ENCODE measurements around the gene SELENBP1.

SELENBP1 gene

GRCh38 chr1:151327903-151328674 lies 44.4 kb downstream of the SELENBP1 start:
- no peaks in the 10 kb centered on the region for H3K9me3 ChIP-seq
- H3K4me3 ChIP-seq: peak overlapping the region; percentile 79
- no peaks in the 10 kb centered on the region for H3K27me3 ChIP-seq
- H3K4me2 ChIP-seq: peak overlapping the region; percentile 37
- H3K27ac ChIP-seq: no peak overlapping the region
- H4K20me1 ChIP-seq: no peaks in the 10 kb centered on the region
- peaks cover 29% of the 10 kb centered on the region for H3K36me3 ChIP-seq
- TF ChIP-seq Cebpa-rat (IDR thresholded peaks at IDR 0.05): no peak
- peaks cover 29% of the 10 kb centered on the region for H3K4me1 ChIP-seq
- no peak overlapping the region for H3K9ac ChIP-seq

DNA sequence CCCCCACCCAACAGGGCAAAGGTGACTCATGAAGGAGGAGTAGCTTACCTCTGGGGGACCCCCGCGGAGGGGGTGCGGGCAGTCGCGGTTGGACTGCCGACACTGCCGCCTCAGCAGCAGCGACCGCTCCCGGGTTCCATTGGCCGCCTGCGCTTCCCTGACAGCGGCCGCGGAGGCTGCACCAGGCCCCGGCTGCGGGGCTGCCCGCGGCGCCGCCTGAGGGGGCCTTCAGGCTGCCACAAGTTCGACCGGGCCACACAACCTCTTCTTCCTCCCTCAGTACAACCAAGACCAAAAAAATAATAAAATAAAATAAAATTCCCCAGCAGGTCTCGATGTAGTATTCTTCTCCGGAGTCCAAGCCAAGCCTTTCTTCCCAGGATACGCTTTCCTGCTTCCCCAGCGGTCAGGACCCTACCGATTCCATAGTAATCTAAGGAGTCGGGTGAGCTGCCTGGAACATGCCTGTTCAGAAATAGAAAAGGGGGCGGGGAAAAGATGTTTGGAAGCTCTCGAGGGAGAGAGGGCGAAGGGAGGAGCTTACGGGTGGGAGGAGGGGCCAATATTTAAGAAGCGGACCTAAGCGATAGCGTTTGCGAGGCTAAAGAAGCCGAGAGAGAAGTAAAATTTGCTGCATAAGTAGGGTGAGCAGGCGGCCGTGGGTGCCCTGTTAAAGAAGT lies 45.1 kb downstream of the SELENBP1 start, which contains the start of gene PI4KB:
PI4KB (minus strand) TSS at position 194 of the 680 bp plus-strand sequence. CDS start 10,935 bp downstream, outside the sequence.
- H3K27me3 ChIP-seq: no peaks in the 10 kb centered on the region
- H3K9ac ChIP-seq: peak within 1 kb of the TSS; percentile 97
- peaks cover 29% of the 10 kb centered on the region for H3K4me1 ChIP-seq
- no peak for TF ChIP-seq Cebpa-rat (IDR thresholded peaks at IDR 0.05)
- peak within 1 kb of the TSS; percentile 96 for H3K4me2 ChIP-seq
- peak within 1 kb of the TSS; percentile 98 for H3K27ac ChIP-seq
- H3K36me3 ChIP-seq: peaks cover 36% of the 10 kb centered on the region
- H3K9me3 ChIP-seq: no peaks in the 10 kb centered on the region
- no peaks in the 10 kb centered on the region for H4K20me1 ChIP-seq
- H3K4me3 ChIP-seq: peak within 1 kb of the TSS; percentile 79

DNA sequence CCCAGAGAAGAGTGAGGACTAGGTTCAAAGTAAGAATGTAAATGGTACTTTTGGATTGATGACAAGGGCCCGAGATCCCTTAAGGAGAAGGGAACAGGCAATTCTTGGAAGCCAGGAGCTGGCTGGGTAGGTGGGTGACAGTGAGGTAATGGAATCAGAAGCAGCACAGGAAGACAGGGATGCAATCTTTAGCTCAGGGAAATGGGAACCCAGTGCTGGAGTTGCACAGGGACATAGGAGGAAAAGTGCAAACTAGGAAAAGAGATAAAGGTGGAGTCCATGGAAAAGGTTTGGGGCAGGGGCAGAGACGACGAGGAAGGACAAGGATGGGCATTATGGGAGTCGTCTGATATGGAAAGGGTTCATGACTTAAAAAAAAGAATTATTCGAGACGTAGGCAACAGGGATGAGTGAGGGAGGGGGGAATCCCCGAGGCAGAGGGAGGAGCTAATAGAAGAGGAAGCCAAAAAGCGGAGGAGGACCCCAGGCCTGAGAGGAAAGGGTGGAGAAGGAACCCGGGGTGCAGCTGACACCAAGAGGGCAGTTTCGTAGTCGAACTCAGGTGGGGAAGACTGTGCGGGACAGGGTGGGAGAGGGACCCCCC lies 45.8 kb downstream of the SELENBP1 start:
- H3K27ac ChIP-seq: peak overlapping the region; percentile 98
- H3K36me3 ChIP-seq: peaks cover 41% of the 10 kb centered on the region
- H4K20me1 ChIP-seq: no peaks in the 10 kb centered on the region
- peak overlapping the region; percentile 79 for H3K4me3 ChIP-seq
- TF ChIP-seq Cebpa-rat (IDR thresholded peaks at IDR 0.05): no peak
- no peaks in the 10 kb centered on the region for H3K27me3 ChIP-seq
- peak overlapping the region; percentile 96 for H3K4me2 ChIP-seq
- H3K9ac ChIP-seq: peak overlapping the region; percentile 97
- peaks cover 32% of the 10 kb centered on the region for H3K4me1 ChIP-seq
- H3K9me3 ChIP-seq: no peaks in the 10 kb centered on the region

DNA sequence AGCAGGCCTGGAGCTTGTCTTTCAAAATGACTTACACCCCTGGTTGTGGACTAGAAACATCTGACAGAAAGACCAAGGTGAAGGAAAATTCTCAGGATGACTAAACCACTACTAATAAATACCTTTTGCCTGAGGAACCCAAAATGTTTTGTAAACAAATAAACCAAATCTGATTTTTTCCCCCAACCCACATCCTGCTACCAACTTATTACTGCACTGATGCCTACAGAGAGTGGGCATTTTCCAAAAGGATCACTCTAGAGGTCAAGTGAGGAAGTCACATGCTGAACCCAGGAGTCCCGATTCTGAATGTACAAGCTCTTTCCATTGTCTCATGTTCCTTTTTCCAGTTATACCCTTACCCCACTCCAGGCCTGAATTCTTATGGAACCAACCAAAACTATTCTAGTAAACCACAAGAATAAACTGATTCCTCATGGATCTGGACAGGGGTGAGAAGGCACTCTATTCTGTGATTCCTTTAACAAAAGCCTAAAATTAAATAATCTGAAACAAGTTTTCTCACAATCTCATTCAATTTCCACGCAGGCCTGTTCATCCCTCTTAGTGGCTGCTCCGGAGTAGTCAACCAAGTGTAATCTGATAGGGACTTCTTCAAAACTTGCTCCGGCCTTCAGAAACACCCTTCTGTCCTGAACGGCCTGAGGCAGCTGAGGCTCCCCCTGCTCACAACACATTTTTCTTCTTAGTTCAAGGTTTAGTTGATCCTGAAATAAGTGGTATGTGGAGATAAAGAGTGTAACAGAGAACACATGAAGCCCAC lies 46.7 kb downstream of the SELENBP1 start:
- Histone ChIP-seq H3K4me2 (peak overlapping the region; percentile 96), H3K4me1 (peaks cover 33% of the 10 kb centered on the region), H3K9me3 (no peaks in the 10 kb centered on the region), H3K27me3 (no peaks in the 10 kb centered on the region), H3K36me3 (peaks cover 47% of the 10 kb centered on the region), H3K9ac (peak overlapping the region; percentile 97), H3K27ac (peak overlapping the region; percentile 98), H4K20me1 (peaks cover under 1% of the 10 kb centered on the region; the same call in 1 of the 2 replicates), H3K4me3 (peak overlapping the region; percentile 79)
- TF ChIP-seq Cebpa-rat (IDR thresholded peaks at IDR 0.05): no peak

DNA sequence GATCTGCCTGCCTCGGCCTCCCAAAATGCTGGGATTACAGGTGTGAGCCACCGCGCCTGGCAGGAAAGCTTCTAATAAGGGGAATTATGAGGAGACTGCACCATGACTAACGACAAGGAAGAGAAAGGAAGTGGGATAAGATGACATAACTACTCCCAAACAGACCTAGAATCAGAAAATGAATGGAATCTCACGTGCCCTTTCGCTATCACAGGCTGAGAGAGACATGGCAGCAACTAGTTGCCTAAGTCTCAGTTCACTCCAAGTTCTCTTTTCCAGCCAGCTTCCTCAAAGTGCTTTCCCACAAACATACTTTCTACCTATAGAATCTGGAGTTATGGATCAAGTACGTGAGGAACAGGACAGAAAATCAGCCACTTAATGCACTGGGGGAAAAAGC lies 47.3 kb downstream of the SELENBP1 start:
- no peak for TF ChIP-seq Cebpa-rat (IDR thresholded peaks at IDR 0.05)
- Histone ChIP-seq H3K4me3 (no peak overlapping the region), H3K4me2 (peak overlapping the region; percentile 96), H3K9me3 (no peaks in the 10 kb centered on the region), H3K27me3 (no peaks in the 10 kb centered on the region), H3K4me1 (peaks cover 29% of the 10 kb centered on the region), H3K27ac (no peak overlapping the region), H3K36me3 (peaks cover 53% of the 10 kb centered on the region), H3K9ac (no peak overlapping the region; the same call in 1 of the 2 replicates), H4K20me1 (peaks cover 6% of the 10 kb centered on the region; the same call in 1 of the 2 replicates)

- no peak overlapping the region for H3K27ac ChIP-seq
- H3K4me2 ChIP-seq: no peak overlapping the region
- peaks cover 61% of the 10 kb centered on the region for H3K36me3 ChIP-seq
- no peaks in the 10 kb centered on the region for H3K9me3 ChIP-seq
- peaks cover 14% of the 10 kb centered on the region; the same call in 1 of the 2 replicates for H4K20me1 ChIP-seq
- no peak overlapping the region for H3K9ac ChIP-seq
- H3K4me1 ChIP-seq: peaks cover 23% of the 10 kb centered on the region
- TF ChIP-seq Cebpa-rat (IDR thresholded peaks at IDR 0.05): no peak
- H3K4me3 ChIP-seq: no peak overlapping the region
- H3K27me3 ChIP-seq: no peaks in the 10 kb centered on the region
Measured at GRCh38 chr1:151324390-151324930, 48.0 kb downstream of the SELENBP1 start.

GRCh38 chr1:151318975-151319374 lies 53.5 kb downstream of the SELENBP1 start:
- no peaks in the 10 kb centered on the region for H3K9me3 ChIP-seq
- no peak for TF ChIP-seq Cebpa-rat (IDR thresholded peaks at IDR 0.05)
- peaks cover 93% of the 10 kb centered on the region for H3K36me3 ChIP-seq
- no peaks in the 10 kb centered on the region for H3K27me3 ChIP-seq
- peaks cover 54% of the 10 kb centered on the region for H4K20me1 ChIP-seq
- H3K4me2 ChIP-seq: no peak overlapping the region
- peaks cover 12% of the 10 kb centered on the region; the same call in 1 of the 2 replicates for H3K4me1 ChIP-seq
- H3K9ac ChIP-seq: no peak overlapping the region
- H3K4me3 ChIP-seq: no peak overlapping the region
- no peak overlapping the region for H3K27ac ChIP-seq

DNA sequence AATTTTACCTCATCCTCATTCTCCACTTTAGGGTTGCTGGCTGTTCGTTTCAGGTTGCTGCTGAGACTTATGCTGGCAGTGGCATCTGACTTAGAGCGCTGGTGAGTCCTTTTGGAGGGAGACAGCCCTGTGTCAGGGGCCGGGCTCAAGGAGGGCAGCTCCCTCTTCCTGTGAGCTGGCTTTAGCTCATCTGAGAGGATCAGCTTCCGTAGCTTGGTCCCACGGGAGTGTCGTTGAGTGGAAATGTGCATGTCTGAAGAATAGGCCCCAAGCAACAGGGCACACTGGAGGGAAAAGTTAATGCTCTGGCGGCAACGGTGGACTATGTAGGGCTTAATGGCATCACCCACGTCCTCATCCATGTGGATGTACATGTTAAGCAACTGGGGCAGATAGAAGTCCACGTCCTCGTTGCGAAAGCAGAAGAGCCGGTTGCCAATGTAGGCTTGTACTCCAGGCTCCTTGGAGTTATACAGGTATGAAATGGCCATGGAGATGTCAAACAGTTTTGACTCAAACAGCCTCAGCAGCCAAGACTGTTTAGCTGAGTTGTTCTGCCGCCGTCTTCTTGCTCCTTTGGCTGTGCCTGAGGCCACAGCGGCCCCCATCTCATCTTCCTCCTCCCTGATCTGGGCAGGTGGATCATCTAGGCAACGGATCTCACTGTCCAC lies 56.8 kb downstream of the SELENBP1 start:
- H3K27ac ChIP-seq: no peak overlapping the region
- H3K4me1 ChIP-seq: peaks cover 24% of the 10 kb centered on the region
- no peak for TF ChIP-seq Cebpa-rat (IDR thresholded peaks at IDR 0.05)
- H3K27me3 ChIP-seq: no peaks in the 10 kb centered on the region
- peaks cover 85% of the 10 kb centered on the region for H4K20me1 ChIP-seq
- peaks cover 97% of the 10 kb centered on the region for H3K36me3 ChIP-seq
- H3K9ac ChIP-seq: no peak overlapping the region
- no peaks in the 10 kb centered on the region for H3K9me3 ChIP-seq
- H3K4me2 ChIP-seq: no peak overlapping the region; the same call in 1 of the 2 replicates
- H3K4me3 ChIP-seq: no peak overlapping the region

Data from BLaER1 (cell line).